GM12874 (cell line): ENCODE data around the gene CASZ1.

ENCODE experiments used
- CTCF ChIP-seq: IDR thresholded peaks from 2 replicates; pipeline ENCODE4 v1.5.1; 2011; ENCODE audit warnings: low read depth, mild to moderate bottlenecking, control low read depth, low read length, moderate library complexity; ENCODE audit not compliant: insufficient read depth

Gene CASZ1

DNA sequence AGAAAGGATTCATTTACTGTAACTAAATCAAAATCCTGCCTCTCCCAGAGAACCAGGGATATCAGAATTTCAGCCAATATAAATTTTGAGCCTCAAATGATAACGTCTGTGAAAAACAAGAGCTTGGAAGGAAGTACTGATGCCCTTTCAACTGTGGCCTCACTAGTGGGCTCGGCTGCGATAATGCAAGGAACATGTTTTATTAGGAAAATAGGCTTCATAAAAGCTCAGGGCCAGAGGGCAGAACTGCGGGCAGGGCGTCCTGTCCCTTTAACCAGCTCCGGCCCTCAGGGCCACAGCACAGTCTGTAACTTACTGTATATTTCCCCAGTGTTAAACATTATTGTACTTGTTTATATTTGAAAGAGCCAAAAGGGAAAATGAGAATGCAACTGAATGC lies 199.7 kb downstream of the CASZ1 start:
- no peak for TF ChIP-seq CTCF

- TF ChIP-seq CTCF = no peak
Observed at GRCh38 chr1:10594595-10595223, 201.7 kb downstream of the CASZ1 start.

DNA sequence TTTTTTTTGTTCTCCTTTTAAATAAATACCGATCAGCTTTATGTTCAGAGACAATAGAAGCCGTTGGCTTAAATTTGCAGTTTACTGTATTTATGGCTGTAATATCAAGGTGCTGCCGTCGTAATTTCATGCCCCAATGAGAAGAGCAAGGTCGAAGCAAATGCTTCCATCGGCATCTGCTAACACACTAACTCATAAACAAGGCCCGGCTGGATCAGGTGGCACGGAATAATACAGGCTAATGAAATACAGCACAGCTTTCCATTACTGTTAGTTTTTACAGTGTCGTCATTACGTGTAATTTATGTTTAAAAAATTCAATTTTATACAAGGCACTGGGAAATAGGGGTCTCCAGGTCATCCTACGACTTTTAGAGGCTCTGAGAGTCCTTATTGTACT lies 202.7 kb downstream of the CASZ1 start:
- TF ChIP-seq CTCF = no peak

GRCh38 chr1:10592373-10592772 lies 204.1 kb downstream of the CASZ1 start:
- no peak for TF ChIP-seq CTCF

DNA sequence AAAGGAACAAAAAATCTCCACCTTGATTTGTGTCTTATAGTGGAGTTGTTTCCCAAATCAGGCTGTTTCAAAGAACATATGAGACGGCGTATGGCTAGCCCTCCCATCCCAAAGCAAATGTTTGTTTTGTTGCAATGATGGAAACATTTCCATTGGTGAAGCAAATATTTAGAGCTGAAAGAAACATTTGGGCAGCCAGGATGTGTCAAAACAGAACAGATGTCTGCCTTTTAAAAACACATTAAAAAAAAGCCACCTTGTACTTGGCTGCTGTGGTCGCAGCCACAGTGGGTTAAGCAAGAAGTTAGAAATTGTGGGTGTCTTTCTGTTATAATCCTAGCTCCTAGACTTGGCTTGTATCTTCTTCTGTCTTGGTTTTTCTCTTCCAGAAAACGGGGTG lies 205.4 kb downstream of the CASZ1 start:
- TF ChIP-seq CTCF = no peak

GRCh38 chr1:10589074-10589473 lies 207.4 kb downstream of the CASZ1 start:
- no peak for TF ChIP-seq CTCF

DNA sequence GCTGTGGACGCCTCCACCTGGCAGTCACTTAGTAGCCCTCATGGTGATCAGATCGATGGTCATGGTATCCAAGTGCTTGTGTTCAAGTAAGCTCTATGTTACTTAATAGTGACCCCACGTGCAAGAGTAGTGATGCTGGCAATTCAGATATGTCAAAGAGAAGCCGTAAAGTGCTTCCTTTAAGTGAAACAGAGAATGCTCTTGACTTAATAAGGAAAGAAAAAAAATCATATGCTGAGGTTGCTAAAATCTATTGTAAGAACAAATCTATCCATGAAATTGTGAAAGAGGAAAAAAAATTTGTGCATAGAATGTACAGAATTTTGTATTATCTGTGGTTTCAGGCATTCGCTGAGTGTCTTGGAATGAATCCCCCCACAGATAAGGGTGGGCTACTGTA lies 207.8 kb downstream of the CASZ1 start:
- no peak for TF ChIP-seq CTCF
